Measurements from ENCODE around the gene GATM.

GATM gene, protein sequence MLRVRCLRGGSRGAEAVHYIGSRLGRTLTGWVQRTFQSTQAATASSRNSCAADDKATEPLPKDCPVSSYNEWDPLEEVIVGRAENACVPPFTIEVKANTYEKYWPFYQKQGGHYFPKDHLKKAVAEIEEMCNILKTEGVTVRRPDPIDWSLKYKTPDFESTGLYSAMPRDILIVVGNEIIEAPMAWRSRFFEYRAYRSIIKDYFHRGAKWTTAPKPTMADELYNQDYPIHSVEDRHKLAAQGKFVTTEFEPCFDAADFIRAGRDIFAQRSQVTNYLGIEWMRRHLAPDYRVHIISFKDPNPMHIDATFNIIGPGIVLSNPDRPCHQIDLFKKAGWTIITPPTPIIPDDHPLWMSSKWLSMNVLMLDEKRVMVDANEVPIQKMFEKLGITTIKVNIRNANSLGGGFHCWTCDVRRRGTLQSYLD

GRCh38 chr15:45378149-45378912 lies at the start of gene GATM:
TSS of gene GATM (minus strand) at chr15:45378544. CDS start at chr15:45378453, 91 bp downstream.
- peak; percentile 42 for DNase-seq (ENCODE audit: low read depth)

DNA sequence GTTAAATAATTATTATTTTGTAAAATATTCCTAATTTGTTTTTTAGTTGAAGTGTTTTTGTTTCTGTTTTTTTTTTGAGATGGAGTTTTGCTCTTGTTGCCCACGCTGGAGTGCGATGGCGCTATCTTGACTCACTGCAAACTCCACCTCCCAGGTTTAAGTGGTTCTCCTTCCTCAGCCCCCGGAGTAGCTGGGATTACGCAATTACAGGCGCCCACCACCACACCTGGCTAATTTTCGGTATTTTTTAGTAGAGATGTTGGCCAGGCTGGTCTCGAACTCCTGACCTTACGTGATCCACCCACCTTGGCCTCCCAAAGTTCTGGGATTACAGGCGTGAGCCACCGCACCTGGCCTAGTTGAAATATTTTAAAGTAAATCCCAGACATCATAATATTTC lies 48.7 kb upstream of the GATM start:
- no peak for DNase-seq (ENCODE audit: low read depth)

DNA sequence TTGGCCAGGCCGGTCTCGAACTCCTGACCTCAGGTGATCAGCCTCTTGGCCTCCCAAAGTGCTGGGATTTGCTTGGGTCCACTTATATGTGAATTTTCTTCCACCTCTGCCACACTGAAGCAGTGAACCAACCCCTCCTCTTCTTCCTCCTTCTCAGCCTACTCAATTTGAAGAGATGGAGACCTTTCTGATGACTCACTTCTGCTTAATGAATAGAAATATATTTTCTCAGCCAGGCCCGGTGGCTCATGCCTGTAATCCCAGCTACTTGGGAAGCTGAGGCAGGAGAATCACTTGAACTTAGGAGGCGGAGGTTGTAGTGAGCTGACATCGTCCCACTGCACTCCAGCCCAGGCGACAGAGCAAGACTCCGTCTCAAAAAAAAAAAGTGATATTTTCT lies 46.8 kb upstream of the GATM start:
- no peak for DNase-seq (ENCODE audit: low read depth)

- DNase-seq (ENCODE audit: low read depth) = no peak
Measured at GRCh38 chr15:45424429-45424828, 46.1 kb upstream of the GATM start.

- no peak for DNase-seq (ENCODE audit: low read depth)
Measured at GRCh38 chr15:45417303-45417950, 39.1 kb upstream of the GATM start.

DNA sequence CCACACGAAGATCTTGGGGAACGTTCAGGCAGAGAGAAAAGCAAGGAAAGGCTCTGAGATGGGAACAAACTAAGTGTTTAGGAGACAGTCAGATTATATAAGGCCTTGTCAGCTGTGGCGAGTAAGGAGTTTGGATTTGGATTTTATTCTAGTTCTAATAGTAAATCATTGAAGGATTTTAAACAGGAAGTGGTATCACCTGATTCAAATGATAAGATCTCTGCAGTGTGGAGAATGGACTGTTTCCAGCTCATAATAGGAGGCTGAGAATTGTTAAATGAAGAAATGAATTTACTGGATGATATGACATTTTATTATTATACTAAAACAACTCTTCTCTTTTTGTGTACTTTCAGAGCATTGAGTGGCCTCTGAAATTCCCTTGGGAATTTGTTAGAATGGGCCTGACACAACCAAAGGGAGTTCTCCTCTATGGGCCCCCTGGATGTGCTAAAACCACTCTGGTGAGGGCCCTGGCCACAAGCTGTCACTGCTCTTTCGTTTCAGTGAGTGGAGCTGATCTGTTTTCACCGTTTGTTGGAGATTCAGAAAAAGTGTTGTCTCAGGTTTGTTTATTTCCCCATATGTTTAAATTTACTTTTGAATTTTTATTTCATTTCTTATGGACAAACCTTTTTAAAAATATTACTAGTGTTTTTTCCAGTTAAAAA lies 36.0 kb upstream of the GATM start:
- DNase-seq (ENCODE audit: low read depth) = no peak

DNA sequence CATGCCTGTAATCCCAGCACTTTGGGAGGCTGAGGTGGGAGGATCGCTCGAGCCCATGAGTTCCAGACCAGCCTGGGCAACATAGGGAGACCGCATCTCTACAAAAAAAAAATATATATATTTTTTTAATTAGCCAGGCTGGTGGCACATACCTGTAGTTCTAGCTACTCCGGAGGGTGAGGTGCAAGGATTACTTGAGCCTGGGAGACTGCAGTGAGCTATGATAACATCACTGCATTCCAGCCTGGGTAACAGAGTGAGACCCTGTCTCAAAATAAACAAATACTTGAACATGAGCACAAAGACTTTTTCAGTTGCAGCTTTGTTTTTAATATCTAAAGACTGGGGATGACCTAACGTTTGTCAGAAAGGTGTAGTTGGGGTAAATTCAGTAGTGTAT lies 31.3 kb upstream of the GATM start:
- no peak for DNase-seq (ENCODE audit: low read depth)

- no peak for DNase-seq (ENCODE audit: low read depth)
Measured at GRCh38 chr15:45407786-45408185, 29.4 kb upstream of the GATM start.

DNA sequence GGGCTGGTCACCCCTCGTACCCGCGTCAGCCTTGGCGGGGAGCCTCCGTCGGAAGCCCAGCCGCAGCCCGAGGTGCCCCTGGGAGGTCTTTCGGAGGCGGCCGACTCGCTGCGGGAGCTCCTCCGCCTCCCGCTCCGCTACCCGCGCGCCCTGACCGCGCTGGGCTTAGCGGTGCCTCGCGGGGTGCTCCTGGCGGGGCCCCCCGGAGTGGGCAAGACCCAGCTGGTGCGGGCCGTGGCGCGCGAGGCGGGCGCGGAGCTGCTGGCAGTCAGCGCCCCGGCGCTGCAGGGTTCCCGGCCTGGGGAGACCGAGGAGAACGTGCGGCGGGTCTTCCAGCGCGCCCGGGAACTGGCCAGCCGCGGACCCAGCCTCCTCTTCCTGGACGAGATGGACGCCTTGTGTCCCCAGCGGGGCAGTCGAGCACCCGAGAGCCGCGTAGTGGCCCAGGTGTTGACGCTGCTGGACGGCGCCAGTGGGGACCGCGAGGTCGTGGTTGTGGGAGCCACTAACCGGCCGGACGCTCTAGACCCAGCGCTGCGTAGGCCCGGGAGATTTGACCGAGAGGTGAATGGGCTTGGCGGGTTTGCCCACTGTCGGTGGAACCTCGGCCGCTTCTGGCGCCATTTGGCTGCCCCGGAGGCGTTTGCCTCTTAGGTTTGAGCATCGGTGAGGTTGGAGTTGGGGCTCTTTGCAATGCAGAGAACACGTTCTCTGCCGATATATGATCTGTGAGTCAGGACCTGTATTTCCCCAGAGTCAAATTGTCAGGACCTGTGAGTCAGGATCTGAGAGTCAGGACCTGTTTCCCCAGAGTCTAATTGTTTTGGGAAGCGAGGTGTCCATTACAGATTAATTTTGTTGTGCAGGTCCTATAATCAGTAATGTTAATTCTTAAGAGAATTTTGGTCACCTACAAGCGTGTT lies 24.9 kb upstream of the GATM start:
- DNase-seq (ENCODE audit: low read depth) = peak; percentile 19

DNA sequence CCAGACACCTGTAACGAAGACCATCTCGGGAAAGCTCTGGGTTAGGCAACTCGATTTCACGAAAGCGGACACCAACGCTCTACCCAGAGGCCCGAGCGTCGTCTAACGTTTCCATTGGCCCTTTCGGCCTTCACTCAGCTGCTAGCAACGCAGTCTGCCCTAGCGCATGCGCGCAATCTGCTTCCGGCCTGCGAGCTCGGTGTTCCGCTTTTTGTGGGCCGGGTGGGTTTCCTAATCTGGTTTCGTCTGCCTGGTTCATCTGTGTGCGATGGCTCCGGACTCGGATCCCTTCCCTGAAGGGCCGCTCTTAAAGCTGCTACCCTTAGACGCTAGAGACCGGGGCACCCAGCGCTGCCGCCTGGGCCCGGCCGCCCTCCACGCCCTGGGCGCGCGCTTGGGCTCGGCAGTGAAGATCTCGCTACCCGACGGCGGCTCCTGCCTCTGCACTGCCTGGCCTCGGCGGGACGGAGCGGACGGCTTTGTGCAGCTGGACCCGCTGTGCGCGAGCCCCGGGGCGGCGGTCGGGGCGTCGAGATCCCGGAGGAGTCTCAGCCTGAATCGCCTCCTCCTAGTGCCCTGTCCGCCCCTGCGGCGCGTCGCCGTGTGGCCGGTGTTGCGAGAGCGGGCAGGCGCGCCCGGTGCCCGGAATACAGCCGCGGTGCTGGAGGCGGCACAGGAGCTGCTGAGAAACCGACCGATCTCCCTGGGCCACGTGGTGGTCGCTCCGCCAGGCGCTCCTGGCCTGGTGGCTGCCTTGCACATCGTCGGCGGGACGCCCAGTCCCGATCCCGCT lies 24.0 kb upstream of the GATM start:
- peak; percentile 90 for DNase-seq (ENCODE audit: low read depth)

GRCh38 chr15:45401665-45402161 lies 23.4 kb upstream of the GATM start:
- DNase-seq (ENCODE audit: low read depth) = no peak

DNA sequence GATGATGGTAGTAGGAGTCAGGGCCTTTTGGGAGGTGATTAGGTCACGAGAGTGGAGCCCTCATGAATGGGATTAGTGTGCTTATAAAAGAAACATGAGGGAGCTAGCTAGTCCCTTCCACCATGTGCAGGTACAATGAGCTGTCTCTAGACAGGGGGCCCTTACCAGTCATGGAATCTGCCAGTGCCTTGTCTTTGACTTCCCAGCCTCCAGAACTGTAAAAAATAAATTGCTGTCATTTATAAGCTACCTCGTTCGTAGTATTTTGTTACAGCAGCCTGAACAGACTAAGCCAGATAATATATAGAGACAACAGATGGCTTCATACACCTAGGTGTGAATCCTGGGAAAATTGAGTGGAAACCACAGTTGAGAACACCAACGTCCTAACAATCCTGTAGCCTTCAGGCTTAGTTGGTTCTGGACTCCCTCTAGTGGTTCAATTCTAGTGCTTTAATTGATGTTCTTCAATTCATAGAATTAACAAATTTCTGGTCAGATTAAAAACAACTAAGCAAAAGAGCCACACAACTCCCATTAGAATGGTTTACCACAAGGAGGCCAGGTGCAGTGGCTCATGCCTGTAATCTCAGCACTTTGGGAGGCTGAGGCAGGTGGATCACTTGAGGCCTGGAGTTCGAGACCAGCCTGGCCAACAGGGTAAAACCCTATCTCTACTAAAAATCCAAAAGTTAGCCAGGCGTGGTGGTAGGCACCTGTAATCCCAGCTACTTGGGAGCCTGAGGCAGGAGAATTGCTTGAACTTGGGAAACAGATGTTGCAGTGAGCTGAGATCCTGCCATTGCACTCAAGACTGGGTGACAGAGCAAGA lies 21.3 kb upstream of the GATM start:
- DNase-seq (ENCODE audit: low read depth) = no peak

DNA sequence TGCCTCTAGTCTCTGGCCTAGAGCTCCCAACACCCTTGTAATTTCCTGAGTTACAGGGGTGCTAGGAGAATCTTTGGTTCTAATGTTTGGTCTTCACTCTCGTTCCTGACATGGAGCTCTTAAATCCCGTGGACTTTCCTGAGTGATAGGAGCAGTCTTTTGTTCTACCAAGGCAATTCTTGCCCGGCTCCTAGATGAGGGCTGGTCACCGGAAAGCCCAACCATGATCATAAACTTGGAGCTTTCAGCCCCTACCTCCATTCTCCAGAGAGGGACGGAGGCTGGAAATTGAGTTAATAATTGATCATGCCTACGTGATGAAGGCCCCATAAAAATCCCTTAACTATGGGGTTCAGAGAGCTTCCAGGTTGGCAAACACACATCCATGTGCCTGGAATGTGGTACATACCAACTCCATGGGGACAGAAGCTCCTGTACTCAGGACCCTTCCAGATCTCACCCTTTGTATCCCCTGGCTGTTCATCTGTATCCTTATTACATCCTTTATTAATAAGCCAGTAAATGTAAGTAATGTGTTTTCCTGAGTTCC lies 18.8 kb upstream of the GATM start:
- DNase-seq (ENCODE audit: low read depth) = no peak

- no peak for DNase-seq (ENCODE audit: low read depth)
Measured at GRCh38 chr15:45395943-45396342, 17.6 kb upstream of the GATM start.

GRCh38 chr15:45394681-45395080 lies 16.3 kb upstream of the GATM start:
- no peak for DNase-seq (ENCODE audit: low read depth)

DNA sequence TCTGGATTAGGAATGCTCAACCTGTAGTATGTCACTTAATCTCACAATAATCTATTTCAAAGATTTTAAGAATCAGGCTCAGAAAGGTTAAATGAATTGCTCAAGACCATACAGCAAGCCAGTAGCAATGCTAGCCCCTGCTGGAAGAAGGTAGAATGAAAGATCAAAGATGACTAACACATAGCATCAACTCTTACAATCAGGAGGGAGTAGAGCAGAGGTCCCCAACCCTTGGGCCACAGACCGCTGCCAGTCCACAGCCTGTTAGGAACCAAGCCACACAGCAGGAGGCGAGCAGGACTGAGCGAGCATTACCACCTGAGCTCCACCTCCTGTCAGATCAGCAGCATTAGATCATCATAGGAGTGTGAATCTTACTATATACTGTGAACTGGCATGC lies 15.5 kb upstream of the GATM start:
- no peak for DNase-seq (ENCODE audit: low read depth)

DNA sequence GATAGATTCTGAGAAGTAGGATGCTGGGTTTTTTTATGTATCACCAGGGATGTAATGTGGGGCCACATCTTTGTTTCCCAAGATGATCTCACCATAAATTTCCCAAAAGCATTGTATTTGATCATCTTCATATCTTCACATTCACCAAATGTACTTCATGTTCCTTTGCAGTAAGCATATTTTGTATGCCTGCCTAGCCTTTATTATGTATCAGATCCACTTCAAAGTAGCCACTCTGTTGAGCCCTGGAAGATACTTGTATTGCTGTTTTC lies 14.2 kb upstream of the GATM start:
- no peak for DNase-seq (ENCODE audit: low read depth)

- DNase-seq (ENCODE audit: low read depth) = no peak
Measured at GRCh38 chr15:45391746-45392583, 13.6 kb upstream of the GATM start.
